Amniotic stem cell (primary cell): ENCODE measurements around the gene CPEB4.
A peak's percentile ranks its signal among the peaks of the same experiment; 100 is the strongest.

ENCODE experiments used
- DNase-seq: peaks from one replicate; lab custom pipeline; 2025; lab: John Stamatoyannopoulos, UW

CPEB4 gene

GRCh38 chr5:173859408-173860159 is 28.6 kb upstream of the CPEB4 start:
- no peak for DNase-seq

- DNase-seq = no peak
These were observed 26.1 kb upstream of the CPEB4 start for GRCh38 chr5:173862047-173862477.

GRCh38 chr5:173863359-173863758 is 24.8 kb upstream of the CPEB4 start:
- no peak for DNase-seq

- DNase-seq = no peak
These were observed 23.8 kb upstream of the CPEB4 start for GRCh38 chr5:173864126-173865050.

- DNase-seq = no peak
These were observed 21.8 kb upstream of the CPEB4 start for GRCh38 chr5:173866243-173866857.

- DNase-seq = no peak
These were observed 21.1 kb upstream of the CPEB4 start for GRCh38 chr5:173866858-173867679.

GRCh38 chr5:173868096-173868880 is 19.9 kb upstream of the CPEB4 start:
- DNase-seq = no peak

- DNase-seq = no peak
These were observed 18.8 kb upstream of the CPEB4 start for GRCh38 chr5:173869316-173869715.

GRCh38 chr5:173872957-173873305 is 15.2 kb upstream of the CPEB4 start:
- no peak for DNase-seq

- DNase-seq = no peak
These were observed 14.7 kb upstream of the CPEB4 start for GRCh38 chr5:173873306-173873922.

- no peak for DNase-seq
These were observed 13.0 kb upstream of the CPEB4 start for GRCh38 chr5:173875189-173875588.

GRCh38 chr5:173878224-173878967 is 9.8 kb upstream of the CPEB4 start:
- DNase-seq = no peak

GRCh38 chr5:173880306-173880985 is 7.7 kb upstream of the CPEB4 start:
- peak; percentile 71 for DNase-seq

- DNase-seq = no peak
These were observed 6.2 kb upstream of the CPEB4 start for GRCh38 chr5:173881811-173882575.

GRCh38 chr5:173882632-173883031 is 5.5 kb upstream of the CPEB4 start:
- no peak for DNase-seq

- no peak for DNase-seq
These were observed 4.7 kb upstream of the CPEB4 start for GRCh38 chr5:173883347-173883924.

- DNase-seq = no peak
These were observed 3.6 kb upstream of the CPEB4 start for GRCh38 chr5:173884402-173885053.

- DNase-seq = no peak
These were observed 3.1 kb upstream of the CPEB4 start for GRCh38 chr5:173885054-173885443.
